Tibial nerve (tissue), 4 donors: Measurements from ENCODE around the gene RTN4. TPM values are rescaled to one million over a fixed set of nuclear protein-coding genes. Genes with fewer than 3 reads are reported as not detected.

Source experiments
- DNase-seq, 2 donors: peaks; one replicate each; pipeline ENCODE4 v3.0.0-alpha.2; 2019; ENCODE audit warnings: low spot score in 2 of 2
- H3K27ac ChIP-seq, 4 donors: fragments of 200-600 bp; sonication (generic) in 3 of 4; one replicate each; pipeline ENCODE4 v1.5.1; 2017 to 2019; ENCODE audit warnings: mild to moderate bottlenecking in 1 of 4
- H3K27me3 ChIP-seq, 2 donors: fragments of 200-600 bp; sonication (generic) in 1 of 2; one replicate each; pipeline versions ENCODE4 v1.5.1 to v1.6.0; 2017 to 2019
- H3K36me3 ChIP-seq, 3 donors: fragments of 200-600 bp; sonication (generic); one replicate each; pipeline ENCODE4 v1.5.1; 2018 to 2019
- H3K4me1 ChIP-seq, 4 donors: fragments of 200-600 bp; sonication (generic) in 3 of 4; one replicate each; pipeline ENCODE4 v1.5.1; 2017 to 2019
- H3K4me3 ChIP-seq, 4 donors: fragments of 200-600 bp; sonication (generic) in 3 of 4; one replicate each; pipeline ENCODE4 v1.5.1; 2017 to 2019; ENCODE audit warnings: mild to moderate bottlenecking in 1 of 4, moderate library complexity in 1 of 4
- H3K9me3 ChIP-seq, 4 donors: fragments of 200-600 bp; sonication (generic) in 3 of 4; one replicate each; pipeline ENCODE4 v1.5.1; 2017 to 2019
- CTCF ChIP-seq, 5 experiments: fragments of 200-600 bp in 3 of 5; fragments of 450-650 bp in 2 of 5; sonication (generic) in 3 of 5; IDR thresholded peaks; one replicate each; pipeline ENCODE4 v1.5.1; 2016 to 2019; ENCODE audit warnings: antibody characterized with exemption in 5 of 5, mild to moderate bottlenecking in 3 of 5, moderate library complexity in 2 of 5
- EP300 ChIP-seq, 2 donors: sonication (generic); formaldehyde crosslinking; IDR thresholded peaks; one replicate each; pipeline ENCODE4 v1.6.1; 2017; ENCODE audit warnings: antibody characterized with exemption in 2 of 2, mild to moderate bottlenecking in 1 of 2
- POLR2A ChIP-seq, 2 donors: fragments of 450-650 bp; IDR thresholded peaks; one replicate each; pipeline ENCODE4 v1.6.1; 2017; ENCODE audit warnings: antibody characterized with exemption in 2 of 2, mild to moderate bottlenecking in 2 of 2, moderate library complexity in 2 of 2
- WGBS, 2 donors: methylation state at CpG; one replicate each; pipeline ENCODE4 v1.1.5; 2018; 5-methylcytosine and 5-hydroxymethylcytosine counted together
- total RNA-seq, 4 donors: library from RNA; depleted of rRNA; stranded (reverse); fragments of >200 nt; gene quantifications; one replicate each; pipeline ENCODE4 v1.1.0, GENCODE V29; 2016

Gene RTN4
- total RNA-seq, 4 donors from 2014 or later = 232 to 245 (median 243) TPM

DNA sequence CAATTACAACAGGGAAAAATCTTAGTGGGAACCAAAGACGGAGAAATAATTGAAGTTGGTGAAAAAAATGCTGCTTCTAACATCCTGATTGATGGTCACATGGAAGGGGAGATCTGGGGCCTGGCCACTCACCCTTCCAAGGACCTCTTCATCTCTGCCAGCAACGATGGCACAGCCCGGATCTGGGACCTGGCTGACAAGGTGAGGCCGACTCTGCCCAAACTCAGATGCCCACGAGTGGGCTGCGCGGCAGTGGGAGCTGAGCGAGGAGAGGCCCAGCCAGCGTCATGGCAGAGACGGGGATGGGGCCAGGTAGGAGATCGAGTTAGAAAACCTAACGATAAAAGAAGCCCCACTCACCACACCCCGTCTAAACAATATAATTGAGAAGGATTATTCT, 87.7 kb downstream of the RTN4 start:
- Histone ChIP-seq H3K9me3 (no peaks in the 10 kb centered on the region), H3K36me3 (no peaks in the 10 kb centered on the region), H3K27ac (peak overlapping the region in 3 of 4 donors; percentile 25 to 74 (median 36)), H3K4me3 (no peak overlapping the region), H3K4me1 (peaks cover 0 to 27% (median 0%) of the 10 kb centered on the region in 4 donors), H3K27me3 (no peaks in the 10 kb centered on the region)
- DNase-seq = no peak
- TF ChIP-seq CTCF (IDR thresholded peaks at IDR 0.05) = no peak
- no peak for TF ChIP-seq POLR2A (IDR thresholded peaks at IDR 0.05)
- 90 to 91% methylated on average over 13 of the region's 13 CpGs for WGBS, 2 donors

- Histone ChIP-seq H3K27ac (no peak overlapping the region), H3K4me1 (peaks cover 0 to 9% (median 0%) of the 10 kb centered on the region in 4 donors), H3K36me3 (no peaks in the 10 kb centered on the region), H3K27me3 (no peaks in the 10 kb centered on the region), H3K9me3 (no peaks in the 10 kb centered on the region), H3K4me3 (no peak overlapping the region)
- no peak for DNase-seq
- 60 to 71% methylated on average over 7 of the region's 7 CpGs for WGBS, 2 donors
- TF ChIP-seq EP300 (IDR thresholded peaks at IDR 0.05) = no peak
- no peak for TF ChIP-seq POLR2A (IDR thresholded peaks at IDR 0.05)
- TF ChIP-seq CTCF (IDR thresholded peaks at IDR 0.05) = no peak
These were observed 90.1 kb downstream of the RTN4 start for GRCh38 chr2:54960164-54960563.

DNA sequence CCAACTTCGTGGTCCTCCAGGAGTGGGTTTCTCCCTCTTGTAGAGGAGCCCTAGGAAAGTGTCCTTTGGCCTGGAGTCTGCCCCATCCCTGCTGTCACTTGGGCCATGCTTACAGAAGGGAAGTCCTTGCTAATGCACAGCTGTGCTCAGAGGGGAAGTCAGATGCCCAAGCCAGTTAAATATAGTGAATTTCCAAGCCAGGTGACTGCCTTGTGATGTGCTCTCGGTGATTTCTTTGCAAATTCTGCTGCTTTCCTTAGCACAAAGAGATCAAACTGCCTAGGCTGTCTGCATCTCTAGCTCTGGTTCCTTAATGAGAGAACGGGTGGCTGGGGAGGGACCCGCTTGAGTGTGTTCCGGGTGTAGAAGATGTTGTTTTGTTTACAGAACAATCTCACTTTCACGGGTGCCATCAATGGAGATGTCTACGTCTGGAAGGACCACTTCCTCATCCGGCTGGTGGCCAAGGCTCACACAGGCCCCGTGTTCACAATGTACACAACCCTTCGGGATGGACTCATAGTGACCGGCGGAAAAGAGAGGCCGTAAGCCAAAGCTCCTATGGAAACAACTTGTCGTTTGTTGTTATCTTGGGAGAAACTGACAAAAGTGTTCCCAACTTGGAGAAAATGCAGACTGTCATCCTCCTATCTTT, 91.4 kb downstream of the RTN4 start:
- WGBS, 2 donors = 83 to 87% methylated on average over 14 of the region's 14 CpGs

GRCh38 chr2:54957321-54957999, 92.8 kb downstream of the RTN4 start:
- WGBS, 2 donors = 88 to 91% methylated on average over 18 of the region's 18 CpGs
- no peaks in the 10 kb centered on the region for H3K36me3 ChIP-seq
- no peaks in the 10 kb centered on the region for H3K9me3 ChIP-seq
- TF ChIP-seq EP300 (IDR thresholded peaks at IDR 0.05) (no peak), POLR2A (IDR thresholded peaks at IDR 0.05) (no peak), CTCF (IDR thresholded peaks at IDR 0.05) (no peak)
- DNase-seq = no peak
- H3K27me3 ChIP-seq = no peaks in the 10 kb centered on the region
- no peak overlapping the region for H3K4me3 ChIP-seq
- peaks cover 0 to 3% (median 0%) of the 10 kb centered on the region in 4 donors for H3K4me1 ChIP-seq
- H3K27ac ChIP-seq = no peak overlapping the region

More for the DNA sequence above, 91.4 kb downstream of the RTN4 start:
- no peaks in the 10 kb centered on the region for H3K27me3 ChIP-seq
- H3K27ac ChIP-seq = no peak overlapping the region
- no peak for TF ChIP-seq POLR2A (IDR thresholded peaks at IDR 0.05)
- peak in 1 of 2 donors; percentile 45 for TF ChIP-seq EP300 (IDR thresholded peaks at IDR 0.05)
- H3K4me3 ChIP-seq = no peak overlapping the region
- peaks cover 0 to 5% (median 0%) of the 10 kb centered on the region in 4 donors for H3K4me1 ChIP-seq
- H3K36me3 ChIP-seq = no peaks in the 10 kb centered on the region
- DNase-seq = no peak
- no peaks in the 10 kb centered on the region for H3K9me3 ChIP-seq

DNA sequence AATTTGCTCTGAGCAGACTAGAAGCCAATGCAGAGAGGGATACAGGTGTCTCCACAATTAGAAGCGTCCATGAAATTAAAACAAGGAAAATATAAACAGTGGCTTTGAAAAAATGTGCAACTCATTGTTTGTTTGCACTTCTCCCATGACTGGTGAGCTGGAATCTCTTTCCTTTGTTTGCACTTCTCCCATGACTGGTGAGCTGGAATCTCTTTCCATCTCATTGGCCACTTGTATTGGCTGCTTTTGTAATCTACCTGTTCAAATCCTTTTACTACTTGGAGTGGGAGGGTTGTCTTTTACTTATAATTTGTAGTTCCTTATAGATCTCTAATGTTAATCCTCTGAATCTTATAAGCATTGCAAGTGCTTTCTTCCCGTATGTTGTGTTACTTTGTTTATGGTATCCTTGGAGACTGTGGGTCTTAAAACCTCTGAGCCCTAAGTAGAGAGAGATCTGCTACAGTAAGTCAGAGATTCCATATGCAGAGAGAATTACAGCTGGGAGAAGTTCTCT, 94.1 kb downstream of the RTN4 start:
- TF ChIP-seq EP300 (IDR thresholded peaks at IDR 0.05) (no peak), CTCF (IDR thresholded peaks at IDR 0.05) (no peak), POLR2A (IDR thresholded peaks at IDR 0.05) (no peak)
- H3K4me3 ChIP-seq = no peak overlapping the region
- H3K27me3 ChIP-seq = no peaks in the 10 kb centered on the region
- no peak for DNase-seq
- 76 to 81% methylated on average over 2 of the region's 2 CpGs for WGBS, 2 donors
- H3K4me1 ChIP-seq = no peaks in the 10 kb centered on the region
- no peak overlapping the region for H3K27ac ChIP-seq
- H3K9me3 ChIP-seq = no peaks in the 10 kb centered on the region
- no peaks in the 10 kb centered on the region for H3K36me3 ChIP-seq
